ENCODE results near the gene NAP1L5. TPM values are rescaled to one million over a fixed set of nuclear protein-coding genes. Genes with fewer than 3 reads are reported as not detected.

NAP1L5 gene
- total RNA-seq, 1 experiment from 2014 or later: 5.5 TPM

DNA sequence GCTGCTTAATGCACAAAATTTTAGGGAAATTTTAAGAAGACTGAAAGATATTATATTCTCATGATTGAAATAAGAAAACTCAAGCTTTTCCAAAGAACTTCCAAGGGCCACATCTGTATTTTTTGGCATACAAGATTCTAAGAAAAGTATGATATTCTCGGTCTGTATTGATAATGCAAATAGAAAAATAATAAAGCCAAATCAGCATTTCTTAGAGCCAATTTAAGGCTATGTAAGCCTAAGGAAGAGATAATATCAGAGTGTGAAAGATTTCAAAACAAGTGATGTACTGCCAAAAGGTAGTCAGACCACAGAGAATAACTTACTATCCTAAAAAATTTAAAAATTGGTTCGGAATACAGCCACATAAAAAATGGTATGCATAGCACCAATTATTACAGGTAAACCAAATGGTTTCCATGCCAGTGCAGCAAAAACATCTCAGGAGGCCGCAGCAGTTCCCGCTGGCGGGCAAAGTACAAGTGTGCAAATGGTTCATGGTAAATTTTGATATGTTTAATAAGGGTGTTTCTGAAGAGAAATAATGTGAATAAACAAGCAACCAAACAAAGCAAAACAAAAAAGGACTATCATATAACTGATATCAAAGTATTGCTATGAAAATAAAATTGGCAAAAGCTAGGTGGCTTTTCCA is 35.2 kb upstream of the NAP1L5 start:
- no peak for DNase-seq (ENCODE audit: low read depth in 1 of 2, low spot score in 2 of 2)
- H3K27me3 ChIP-seq (replicated peaks): no peaks in the 10 kb centered on the region
- H3K4me1 ChIP-seq (replicated peaks): no peaks in the 10 kb centered on the region
- H3K27ac ChIP-seq: no peak overlapping the region
- H3K4me3 ChIP-seq: no peak overlapping the region
- peaks cover 5% of the 10 kb centered on the region; the same call in 1 of the 2 replicates for H3K36me3 ChIP-seq
- no peaks in the 10 kb centered on the region for H3K9me3 ChIP-seq (replicated peaks)

- no peaks in the 10 kb centered on the region for H3K9me3 ChIP-seq (replicated peaks)
- no peaks in the 10 kb centered on the region for H3K27me3 ChIP-seq (replicated peaks)
- H3K27ac ChIP-seq: no peak overlapping the region
- DNase-seq (ENCODE audit: low read depth in 1 of 2, low spot score in 2 of 2): no peak
- no peaks in the 10 kb centered on the region for H3K4me1 ChIP-seq (replicated peaks)
- no peak overlapping the region for H3K4me3 ChIP-seq
- peaks cover 5% of the 10 kb centered on the region; the same call in 1 of the 2 replicates for H3K36me3 ChIP-seq
These were observed 33.8 kb upstream of the NAP1L5 start for GRCh38 chr4:88731381-88731780.

DNA sequence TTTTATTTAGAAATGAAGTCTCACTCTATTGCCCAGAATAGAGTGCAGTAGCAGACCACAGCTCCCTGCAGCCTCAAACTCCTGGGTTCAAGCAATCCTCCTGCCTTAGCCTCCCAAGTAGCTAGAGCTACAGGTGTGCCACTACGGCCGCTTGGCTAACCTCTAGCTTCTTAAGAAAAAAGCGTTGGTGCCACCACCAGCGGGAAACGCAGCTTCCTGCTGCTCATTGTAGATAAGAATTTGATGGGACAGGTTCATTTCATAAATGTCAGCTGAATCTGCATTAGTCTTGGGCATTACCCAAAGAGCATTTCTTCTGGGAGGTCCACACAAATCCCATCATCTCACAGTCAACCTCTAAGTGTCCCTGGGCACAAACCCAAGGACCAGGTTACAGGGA is 33.2 kb upstream of the NAP1L5 start:
- no peaks in the 10 kb centered on the region for H3K27me3 ChIP-seq (replicated peaks)
- DNase-seq (ENCODE audit: low read depth in 1 of 2, low spot score in 2 of 2): no peak
- no peak overlapping the region for H3K27ac ChIP-seq
- H3K9me3 ChIP-seq (replicated peaks): no peaks in the 10 kb centered on the region
- H3K4me3 ChIP-seq: no peak overlapping the region
- H3K4me1 ChIP-seq (replicated peaks): no peaks in the 10 kb centered on the region
- H3K36me3 ChIP-seq: peaks cover 5% of the 10 kb centered on the region; the same call in 1 of the 2 replicates

GRCh38 chr4:88729146-88729760 is 31.6 kb upstream of the NAP1L5 start:
- no peak overlapping the region for H3K27ac ChIP-seq

DNA sequence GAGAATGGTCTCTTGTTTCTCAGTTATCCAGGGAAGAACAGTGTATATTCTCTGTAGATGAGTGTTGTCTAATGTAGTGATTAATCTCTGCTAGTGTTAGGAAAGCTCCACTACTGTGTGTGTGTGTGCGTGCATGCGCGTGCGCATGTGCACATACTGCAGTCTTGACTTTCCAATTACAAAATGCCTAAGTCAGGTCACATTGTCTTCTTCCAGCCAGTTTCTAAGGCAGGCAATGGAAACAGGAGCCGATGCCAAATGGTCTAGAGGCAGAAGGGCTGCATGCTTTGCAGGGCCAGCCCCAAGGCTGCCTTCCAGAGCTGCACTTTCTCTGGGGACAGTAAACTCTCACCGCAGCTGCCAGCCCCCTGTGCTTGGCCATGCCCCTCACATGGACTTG is 30.5 kb upstream of the NAP1L5 start:
- Histone ChIP-seq H3K9me3 (replicated peaks) (no peaks in the 10 kb centered on the region), H3K4me3 (no peak overlapping the region), H3K4me1 (replicated peaks) (no peaks in the 10 kb centered on the region), H3K27ac (no peak overlapping the region), H3K36me3 (peaks cover 5% of the 10 kb centered on the region; the same call in 1 of the 2 replicates), H3K27me3 (replicated peaks) (no peaks in the 10 kb centered on the region)
- no peak for DNase-seq (ENCODE audit: low read depth in 1 of 2, low spot score in 2 of 2)

More at GRCh38 chr4:88729146-88729760, 31.6 kb upstream of the NAP1L5 start:
- peaks cover 5% of the 10 kb centered on the region; the same call in 1 of the 2 replicates for H3K36me3 ChIP-seq
- H3K9me3 ChIP-seq (replicated peaks): no peaks in the 10 kb centered on the region
- no peak for DNase-seq (ENCODE audit: low read depth in 1 of 2, low spot score in 2 of 2)
- no peaks in the 10 kb centered on the region for H3K4me1 ChIP-seq (replicated peaks)
- no peak overlapping the region for H3K4me3 ChIP-seq
- no peaks in the 10 kb centered on the region for H3K27me3 ChIP-seq (replicated peaks)

GRCh38 chr4:88725986-88726385 is 28.4 kb upstream of the NAP1L5 start:
- no peak for DNase-seq (ENCODE audit: low read depth in 1 of 2, low spot score in 2 of 2)

DNA sequence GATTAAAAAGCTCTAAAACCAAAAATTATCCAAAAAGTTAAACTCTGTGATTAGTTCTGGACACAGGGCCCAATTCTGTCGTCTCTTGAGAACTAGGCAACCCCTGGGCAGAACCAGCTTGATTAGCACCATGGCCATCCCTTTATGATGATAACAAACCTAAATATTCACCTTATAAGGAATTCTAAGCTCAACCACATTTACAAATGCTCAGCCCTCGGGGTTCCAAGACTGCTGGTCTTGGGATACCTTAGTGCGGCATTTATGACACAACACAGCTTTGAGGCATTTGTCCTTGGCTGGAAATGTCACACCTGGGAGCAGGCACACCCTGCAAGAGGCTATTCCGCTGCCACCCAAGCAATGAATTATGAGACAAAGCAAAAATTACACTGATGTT is 27.5 kb upstream of the NAP1L5 start:
- H3K4me3 ChIP-seq: no peak overlapping the region
- peaks cover 5% of the 10 kb centered on the region; the same call in 1 of the 2 replicates for H3K36me3 ChIP-seq
- no peaks in the 10 kb centered on the region for H3K4me1 ChIP-seq (replicated peaks)

More at GRCh38 chr4:88725986-88726385, 28.4 kb upstream of the NAP1L5 start:
- Histone ChIP-seq H3K9me3 (replicated peaks) (no peaks in the 10 kb centered on the region), H3K36me3 (peaks cover 5% of the 10 kb centered on the region; the same call in 1 of the 2 replicates), H3K27ac (no peak overlapping the region), H3K27me3 (replicated peaks) (no peaks in the 10 kb centered on the region), H3K4me1 (replicated peaks) (no peaks in the 10 kb centered on the region), H3K4me3 (no peak overlapping the region)

GRCh38 chr4:88724406-88724805 is 26.8 kb upstream of the NAP1L5 start:
- H3K36me3 ChIP-seq: peaks cover 5% of the 10 kb centered on the region; the same call in 1 of the 2 replicates
- H3K27ac ChIP-seq: no peak overlapping the region
- H3K4me1 ChIP-seq (replicated peaks): no peaks in the 10 kb centered on the region
- no peak overlapping the region for H3K4me3 ChIP-seq
- H3K27me3 ChIP-seq (replicated peaks): no peaks in the 10 kb centered on the region
- no peak for DNase-seq (ENCODE audit: low read depth in 1 of 2, low spot score in 2 of 2)
- no peaks in the 10 kb centered on the region for H3K9me3 ChIP-seq (replicated peaks)

More for the DNA sequence above, 27.5 kb upstream of the NAP1L5 start:
- no peak for DNase-seq (ENCODE audit: low read depth in 1 of 2, low spot score in 2 of 2)
- no peaks in the 10 kb centered on the region for H3K9me3 ChIP-seq (replicated peaks)
- no peaks in the 10 kb centered on the region for H3K27me3 ChIP-seq (replicated peaks)
- no peak overlapping the region for H3K27ac ChIP-seq

DNA sequence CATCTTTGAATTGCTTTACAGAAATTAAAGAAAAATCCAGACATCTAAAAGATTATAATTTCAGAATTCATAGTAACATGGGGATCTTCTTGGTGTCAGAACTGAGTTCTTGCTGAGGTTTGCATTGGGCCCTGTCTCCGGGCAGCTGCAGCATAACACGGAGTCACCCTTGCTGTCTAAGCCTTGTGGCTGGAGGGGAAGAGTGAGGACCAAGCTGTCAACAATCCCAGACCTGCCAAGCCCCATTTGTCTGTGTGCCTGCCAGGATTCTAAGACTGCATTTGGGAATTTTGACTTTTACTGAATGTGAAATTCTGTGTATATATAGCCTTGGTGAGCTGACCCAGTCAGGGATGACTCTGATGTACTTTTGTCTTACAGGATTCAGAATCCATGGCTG is 25.2 kb upstream of the NAP1L5 start:
- Histone ChIP-seq H3K27me3 (replicated peaks) (no peaks in the 10 kb centered on the region), H3K27ac (no peak overlapping the region), H3K9me3 (replicated peaks) (peaks cover 3% of the 10 kb centered on the region), H3K36me3 (no peaks in the 10 kb centered on the region; the same call in none of the 2 replicates), H3K4me3 (no peak overlapping the region), H3K4me1 (replicated peaks) (no peaks in the 10 kb centered on the region)
- no peak for DNase-seq (ENCODE audit: low read depth in 1 of 2, low spot score in 2 of 2)

- peaks cover 5% of the 10 kb centered on the region for H3K9me3 ChIP-seq (replicated peaks)
- H3K36me3 ChIP-seq: peaks cover under 1% of the 10 kb centered on the region
- no peak overlapping the region for H3K27ac ChIP-seq
- no peaks in the 10 kb centered on the region for H3K4me1 ChIP-seq (replicated peaks)
- no peak for DNase-seq (ENCODE audit: low read depth in 1 of 2, low spot score in 2 of 2)
- H3K27me3 ChIP-seq (replicated peaks): no peaks in the 10 kb centered on the region
- H3K4me3 ChIP-seq: no peak overlapping the region
These were observed 24.7 kb upstream of the NAP1L5 start for GRCh38 chr4:88722276-88722780.

GRCh38 chr4:88720451-88721428 is 23.1 kb upstream of the NAP1L5 start:
- Histone ChIP-seq H3K27me3 (replicated peaks) (no peaks in the 10 kb centered on the region), H3K4me1 (replicated peaks) (no peaks in the 10 kb centered on the region), H3K4me3 (no peak overlapping the region), H3K27ac (no peak overlapping the region), H3K9me3 (replicated peaks) (peaks cover 5% of the 10 kb centered on the region), H3K36me3 (peaks cover 5% of the 10 kb centered on the region)
- no peak for DNase-seq (ENCODE audit: low read depth in 1 of 2, low spot score in 2 of 2)

- no peak for DNase-seq (ENCODE audit: low read depth in 1 of 2, low spot score in 2 of 2)
- Histone ChIP-seq H3K9me3 (replicated peaks) (peaks cover 5% of the 10 kb centered on the region), H3K36me3 (peaks cover 5% of the 10 kb centered on the region), H3K4me1 (replicated peaks) (no peaks in the 10 kb centered on the region), H3K27ac (no peak overlapping the region), H3K4me3 (no peak overlapping the region), H3K27me3 (replicated peaks) (no peaks in the 10 kb centered on the region)
These were observed 21.8 kb upstream of the NAP1L5 start for GRCh38 chr4:88719381-88719780.

GRCh38 chr4:88718098-88718497 is 20.5 kb upstream of the NAP1L5 start:
- H3K36me3 ChIP-seq: peaks cover 5% of the 10 kb centered on the region
- peaks cover 5% of the 10 kb centered on the region for H3K9me3 ChIP-seq (replicated peaks)
- DNase-seq (ENCODE audit: low read depth in 1 of 2, low spot score in 2 of 2): no peak
- H3K4me1 ChIP-seq (replicated peaks): no peaks in the 10 kb centered on the region
- no peaks in the 10 kb centered on the region for H3K27me3 ChIP-seq (replicated peaks)
- H3K27ac ChIP-seq: no peak overlapping the region
- no peak overlapping the region for H3K4me3 ChIP-seq
